G401.6 (cell line): ENCODE measurements around the gene MEGF9.
"Not testable (repeated sequence)": the region's sequence is repeated elsewhere in the genome, so short reads cannot be mapped to it uniquely, and the experiment has no call there.

Experiments
- FAIRE-seq: peaks from 2 replicates; lab custom pipeline; 2012; peaks lifted over from hg19 to GRCh38; lab: Jason Lieb, UNC

MEGF9 gene

GRCh38 chr9:120655005-120655622 lies 59.2 kb downstream of the MEGF9 start:
- FAIRE-seq = no peak

- FAIRE-seq = no peak
Measured at GRCh38 chr9:120654272-120654671, 60.0 kb downstream of the MEGF9 start.

- no peak for FAIRE-seq
Measured at GRCh38 chr9:120653762-120654161, 60.5 kb downstream of the MEGF9 start.

- FAIRE-seq = no peak
Measured at GRCh38 chr9:120652934-120653333, 61.3 kb downstream of the MEGF9 start.

- no peak for FAIRE-seq
Measured at GRCh38 chr9:120650352-120650751, 63.9 kb downstream of the MEGF9 start.

GRCh38 chr9:120648581-120649197 lies 65.6 kb downstream of the MEGF9 start:
- no peak for FAIRE-seq

GRCh38 chr9:120646948-120647347 lies 67.3 kb downstream of the MEGF9 start:
- no peak for FAIRE-seq

- no peak for FAIRE-seq
Measured at GRCh38 chr9:120645760-120646159, 68.5 kb downstream of the MEGF9 start.

- FAIRE-seq = no peak
Measured at GRCh38 chr9:120643061-120643460, 71.2 kb downstream of the MEGF9 start.

- FAIRE-seq = no peak
Measured at GRCh38 chr9:120642129-120642770, 72.0 kb downstream of the MEGF9 start.

GRCh38 chr9:120640874-120641273 lies 73.4 kb downstream of the MEGF9 start:
- FAIRE-seq = not testable (repeated sequence)

GRCh38 chr9:120640380-120640779 lies 73.9 kb downstream of the MEGF9 start:
- FAIRE-seq = no peak

- FAIRE-seq = no peak
Measured at GRCh38 chr9:120637919-120638318, 76.4 kb downstream of the MEGF9 start.

GRCh38 chr9:120636194-120636957 lies 77.9 kb downstream of the MEGF9 start:
- no peak for FAIRE-seq

GRCh38 chr9:120635011-120635410 lies 79.3 kb downstream of the MEGF9 start:
- no peak for FAIRE-seq

- FAIRE-seq = no peak
Measured at GRCh38 chr9:120630333-120630732, 83.9 kb downstream of the MEGF9 start.

- FAIRE-seq = not testable (repeated sequence)
Measured at GRCh38 chr9:120628925-120629497, 85.3 kb downstream of the MEGF9 start.

- no peak for FAIRE-seq
Measured at GRCh38 chr9:120628207-120628924, 85.9 kb downstream of the MEGF9 start.

GRCh38 chr9:120627073-120627472 lies 87.2 kb downstream of the MEGF9 start:
- no peak for FAIRE-seq

- FAIRE-seq = no peak
Measured at GRCh38 chr9:120626512-120626911, 87.8 kb downstream of the MEGF9 start.

GRCh38 chr9:120625222-120625621 lies 89.0 kb downstream of the MEGF9 start:
- FAIRE-seq = no peak

- no peak for FAIRE-seq
Measured at GRCh38 chr9:120622790-120623189, 91.5 kb downstream of the MEGF9 start.
